Left lung (tissue), 10 donors: ENCODE data around the gene KDM3A. TPM values are rescaled to one million over a fixed set of nuclear protein-coding genes. Genes with fewer than 3 reads are reported as not detected.
A peak's percentile ranks its signal among the peaks of the same experiment; 100 is the strongest.

ENCODE experiments used
- ATAC-seq: fragments of 200-7000 bp; cut with Tn5 transposase; one replicate; pipeline ENCODE4 v1.9.1; 2020; ENCODE audit warnings: moderate library complexity
- DNase-seq, 4 donors: peaks; one replicate each; pipeline ENCODE4 v3.0.0-alpha.2; 2013 to 2020
- H3K27ac ChIP-seq, 2 donors: fragments of 200-600 bp; sonication (generic) in 1 of 2; one replicate each; pipeline versions ENCODE4 v1.5.0 to v1.8.0; 2020 to 2021
- H3K27me3 ChIP-seq, 2 donors: fragments of 200-600 bp; sonication (generic) in 1 of 2; one replicate each; pipeline versions ENCODE4 v1.5.0 to v1.8.0; 2020 to 2021
- H3K36me3 ChIP-seq, 2 donors: fragments of 200-600 bp; sonication (generic) in 1 of 2; one replicate each; pipeline versions ENCODE4 v1.5.0 to v1.8.0; 2020 to 2021
- H3K4me1 ChIP-seq, 2 donors: fragments of 200-600 bp; one replicate each; pipeline ENCODE4 v1.8.0; 2021
- H3K4me3 ChIP-seq, 2 donors: fragments of 200-600 bp; sonication (generic) in 1 of 2; one replicate each; pipeline versions ENCODE4 v1.5.0 to v1.8.0; 2020 to 2021; ENCODE audit warnings: mild to moderate bottlenecking in 1 of 2
- H3K9me3 ChIP-seq, 2 donors: fragments of 200-600 bp; sonication (generic) in 1 of 2; one replicate each; pipeline versions ENCODE4 v1.5.0 to v1.8.0; 2020 to 2021
- intact Hi-C, 2 donors: fragments of 100-400 bp; cut with DNase I; formaldehyde crosslinking; loops; one replicate each; pipeline versions ENCODE4 v1.11.2 to v1.14.2; 2022
- polyA plus RNA-seq, 6 donors: library from polyadenylated mRNA; unstranded; fragments of 120-200 nt; gene quantifications; one replicate each; pipeline ENCODE4 v1.2.1, GENCODE V29; 2013; ENCODE audit not compliant: insufficient read length in 6 of 6
- total RNA-seq, 2 donors: library from RNA; stranded (reverse); fragmentation: NEBNext Ultra II Directional; extraction: Animal tissue kit (Norgen Biotek cat#: 25700); gene quantifications; one replicate each; pipeline ENCODE4 v1.2.1, GENCODE V29; 2021
- TF ChIP-seq, protein P1 (sequence below), 2 donors: fragments of 200-600 bp; sonication (generic) in 1 of 2; IDR thresholded peaks; one replicate each; pipeline versions ENCODE4 v1.5.0 to v1.8.0; 2021; ENCODE audit warnings: antibody characterized with exemption in 2 of 2
- donor health status: DM: no; HTN: yes; CAD: no.
- donor health status: DM: no; HTN: no; CAD: no.

The KDM3A gene
- total and polyA plus RNA-seq, 8 donors: 39.3 to 115 (median 73.8) TPM

DNA sequence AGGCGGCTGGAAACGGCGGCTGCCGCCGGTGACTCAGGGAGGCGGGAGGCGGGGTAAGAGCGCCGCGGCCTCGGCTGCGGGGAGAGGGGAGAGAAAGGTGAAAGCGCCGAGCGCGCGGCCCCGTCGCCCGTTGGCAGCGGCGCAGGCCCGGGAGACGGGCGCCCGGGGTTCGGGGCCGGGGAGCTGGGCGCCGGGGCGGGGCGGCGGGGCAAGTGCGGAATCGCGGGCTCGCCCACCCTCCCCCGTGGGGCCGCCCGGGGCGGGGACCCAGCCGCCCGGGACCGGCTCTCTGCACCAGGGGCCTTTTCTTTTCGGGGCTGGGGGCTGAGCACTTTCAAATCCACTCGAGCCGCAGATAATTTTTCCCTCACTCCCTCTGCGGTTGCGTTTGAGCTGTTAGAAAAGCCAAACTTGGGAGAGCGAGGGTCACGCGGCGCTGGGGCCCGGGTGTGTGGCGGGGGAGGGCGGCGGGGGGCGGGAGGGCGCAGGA, 266 bp downstream of the KDM3A start:
- intact Hi-C loops: no loop called here
- H3K27me3 ChIP-seq: no peaks in the 10 kb centered on the region
- H3K4me1 ChIP-seq: peaks cover 13 to 38% of the 10 kb centered on the region in 2 donors
- ATAC-seq (no peak), DNase-seq (no peak)
- peak overlapping the region; percentile 97 for H3K27ac ChIP-seq
- no peaks in the 10 kb centered on the region for H3K36me3 ChIP-seq
- TF ChIP-seq, protein P1, sequence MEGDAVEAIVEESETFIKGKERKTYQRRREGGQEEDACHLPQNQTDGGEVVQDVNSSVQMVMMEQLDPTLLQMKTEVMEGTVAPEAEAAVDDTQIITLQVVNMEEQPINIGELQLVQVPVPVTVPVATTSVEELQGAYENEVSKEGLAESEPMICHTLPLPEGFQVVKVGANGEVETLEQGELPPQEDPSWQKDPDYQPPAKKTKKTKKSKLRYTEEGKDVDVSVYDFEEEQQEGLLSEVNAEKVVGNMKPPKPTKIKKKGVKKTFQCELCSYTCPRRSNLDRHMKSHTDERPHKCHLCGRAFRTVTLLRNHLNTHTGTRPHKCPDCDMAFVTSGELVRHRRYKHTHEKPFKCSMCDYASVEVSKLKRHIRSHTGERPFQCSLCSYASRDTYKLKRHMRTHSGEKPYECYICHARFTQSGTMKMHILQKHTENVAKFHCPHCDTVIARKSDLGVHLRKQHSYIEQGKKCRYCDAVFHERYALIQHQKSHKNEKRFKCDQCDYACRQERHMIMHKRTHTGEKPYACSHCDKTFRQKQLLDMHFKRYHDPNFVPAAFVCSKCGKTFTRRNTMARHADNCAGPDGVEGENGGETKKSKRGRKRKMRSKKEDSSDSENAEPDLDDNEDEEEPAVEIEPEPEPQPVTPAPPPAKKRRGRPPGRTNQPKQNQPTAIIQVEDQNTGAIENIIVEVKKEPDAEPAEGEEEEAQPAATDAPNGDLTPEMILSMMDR (IDR thresholded peaks at IDR 0.05): no peak
- peak overlapping the region; percentile 61 to 73 for H3K4me3 ChIP-seq
- H3K9me3 ChIP-seq: peaks cover 0 to 32% of the 10 kb centered on the region in 2 donors

DNA sequence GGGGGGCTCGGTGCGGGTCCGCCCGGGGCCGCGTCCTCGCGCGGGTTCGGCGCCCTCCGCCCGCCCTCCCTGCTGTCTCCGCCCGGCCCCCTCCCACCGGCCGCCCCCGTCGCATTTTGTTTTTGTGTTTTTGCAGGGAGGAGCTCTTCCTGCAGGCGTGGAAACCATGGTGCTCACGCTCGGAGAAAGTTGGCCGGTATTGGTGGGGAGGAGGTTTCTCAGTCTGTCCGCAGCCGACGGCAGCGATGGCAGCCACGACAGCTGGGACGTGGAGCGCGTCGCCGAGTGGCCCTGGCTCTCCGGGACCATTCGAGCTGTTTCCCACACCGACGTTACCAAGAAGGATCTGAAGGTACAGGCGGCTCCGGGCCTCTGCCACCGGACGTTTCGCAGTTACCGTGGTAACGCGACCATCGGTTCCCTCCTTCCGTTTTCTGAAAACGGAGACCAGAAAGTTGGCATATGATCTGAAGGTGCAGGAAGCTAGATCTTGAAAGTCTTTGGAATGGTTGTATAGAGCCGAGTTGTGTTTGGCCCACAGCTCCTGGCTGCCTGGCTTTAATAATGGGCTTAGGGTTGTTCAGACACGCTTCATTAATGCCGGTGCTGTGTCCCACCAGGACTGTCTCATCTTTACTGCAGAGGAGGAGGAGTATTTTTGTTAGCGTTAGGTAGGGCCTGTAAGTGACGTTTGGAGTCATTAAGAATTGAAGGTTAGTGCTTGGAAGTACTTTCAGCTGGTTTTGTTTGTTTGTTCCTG, 891 bp downstream of the KDM3A start:
- H3K27me3 ChIP-seq: no peaks in the 10 kb centered on the region
- peak; percentile 8 for ATAC-seq
- peak overlapping the region; percentile 97 for H3K27ac ChIP-seq
- peaks cover 0 to 32% of the 10 kb centered on the region in 2 donors for H3K9me3 ChIP-seq
- TF ChIP-seq, protein P1 (IDR thresholded peaks at IDR 0.05): no peak
- intact Hi-C loops: no loop called here
- no peaks in the 10 kb centered on the region for H3K36me3 ChIP-seq
- peak overlapping the region; percentile 61 to 73 for H3K4me3 ChIP-seq
- peak; percentile 58 to 88 (median 76) for DNase-seq
- H3K4me1 ChIP-seq: peaks cover 13 to 41% of the 10 kb centered on the region in 2 donors

DNA sequence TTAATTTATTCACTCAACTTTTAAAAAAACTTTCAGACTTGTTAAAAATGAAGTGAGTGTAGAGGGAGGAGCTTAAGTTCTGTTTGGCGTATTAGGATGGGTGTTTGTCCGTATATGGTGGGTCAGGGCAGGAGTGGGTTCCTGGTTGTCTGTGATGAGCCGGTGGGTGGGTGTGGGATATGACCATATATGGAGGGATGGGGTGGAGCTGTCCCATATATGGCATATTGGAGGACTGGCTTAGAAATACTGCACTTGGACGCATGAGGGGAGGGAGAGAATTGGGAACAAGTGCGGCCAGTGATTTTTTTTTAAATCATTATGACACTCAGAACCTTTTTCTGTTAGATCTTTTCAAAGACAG, 1.5 kb downstream of the KDM3A start:
- Histone ChIP-seq H3K4me1 (peaks cover 13 to 41% of the 10 kb centered on the region in 2 donors), H3K36me3 (no peaks in the 10 kb centered on the region), H3K27ac (peak overlapping the region; percentile 97), H3K27me3 (no peaks in the 10 kb centered on the region), H3K4me3 (peak overlapping the region; percentile 61 to 73), H3K9me3 (peaks cover 0 to 27% of the 10 kb centered on the region in 2 donors)
- intact Hi-C loops: no loop called here
- peak; percentile 66 to 89 (median 81) for DNase-seq
- TF ChIP-seq, protein P1 (IDR thresholded peaks at IDR 0.05): peak in 1 of 2 donors; percentile 16
- peak; percentile 80 for ATAC-seq

DNA sequence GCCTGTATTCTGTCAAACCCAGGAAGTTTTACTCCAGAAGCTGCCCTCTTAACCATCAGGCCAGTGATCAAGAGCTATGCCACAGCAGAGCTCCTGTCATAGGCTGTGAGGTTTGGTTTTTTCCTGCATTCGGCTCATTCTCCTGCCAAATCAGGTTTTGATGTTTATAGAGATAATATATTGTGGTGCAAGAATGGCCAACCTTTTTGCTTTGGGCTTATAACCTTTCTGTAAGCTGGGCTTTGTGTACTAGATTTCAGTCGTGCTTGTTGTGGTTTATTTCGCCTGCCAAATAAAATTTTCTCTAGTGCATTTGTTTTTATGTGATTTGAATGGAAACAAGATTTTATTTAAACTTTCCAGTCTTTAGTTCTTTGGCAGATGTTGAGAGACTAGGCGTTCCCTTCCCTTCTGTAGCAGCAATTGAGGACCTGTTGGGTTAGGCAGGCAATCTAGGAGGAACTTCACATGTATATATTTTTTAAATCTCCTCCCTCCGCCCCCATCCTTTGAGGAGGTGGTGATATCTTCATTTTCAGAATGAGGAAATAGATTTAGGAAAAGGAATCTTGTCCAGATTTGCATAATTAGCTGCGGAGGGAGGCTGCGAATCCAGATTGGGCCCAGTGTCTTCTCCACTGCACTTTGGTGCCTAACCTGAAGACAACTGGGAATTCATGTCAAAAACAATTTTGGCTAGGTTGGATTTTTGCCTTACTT, 2.6 kb downstream of the KDM3A start:
- Histone ChIP-seq H3K4me3 (no peak overlapping the region), H3K4me1 (peaks cover 13 to 41% of the 10 kb centered on the region in 2 donors), H3K27me3 (no peaks in the 10 kb centered on the region), H3K9me3 (peaks cover 0 to 16% of the 10 kb centered on the region in 2 donors), H3K27ac (peak overlapping the region; percentile 3 to 97), H3K36me3 (no peaks in the 10 kb centered on the region)
- ATAC-seq (no peak), DNase-seq (no peak)
- intact Hi-C loops: no loop called here
- TF ChIP-seq, protein P1 (IDR thresholded peaks at IDR 0.05): no peak

DNA sequence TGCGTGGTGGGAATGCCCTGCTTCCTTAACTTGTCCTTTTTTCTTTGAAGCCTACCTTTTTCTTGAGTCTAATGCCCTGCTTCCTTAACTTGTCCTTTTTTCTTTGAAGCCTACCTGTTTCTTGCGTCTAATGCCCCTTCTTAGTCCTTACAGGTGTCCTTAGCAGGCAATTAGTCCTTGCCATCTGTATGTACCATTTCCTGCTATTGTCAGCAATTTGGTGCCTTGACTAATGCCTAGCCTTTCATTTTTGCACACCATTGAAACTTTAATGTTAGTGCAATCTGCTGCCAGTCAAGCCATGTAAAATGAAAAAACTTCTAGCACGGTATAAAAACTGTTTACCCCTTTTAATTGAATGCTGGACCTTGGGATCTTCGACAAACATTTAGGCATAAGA, 4.3 kb downstream of the KDM3A start:
- TF ChIP-seq, protein P1 (IDR thresholded peaks at IDR 0.05): no peak
- no peaks in the 10 kb centered on the region for H3K27me3 ChIP-seq
- no peak overlapping the region for H3K27ac ChIP-seq
- no peaks in the 10 kb centered on the region for H3K9me3 ChIP-seq
- peaks cover 13 to 41% of the 10 kb centered on the region in 2 donors for H3K4me1 ChIP-seq
- DNase-seq (no peak), ATAC-seq (no peak)
- peaks cover 0 to 9% of the 10 kb centered on the region in 2 donors for H3K36me3 ChIP-seq
- intact Hi-C loops: no loop called here
- no peak overlapping the region for H3K4me3 ChIP-seq
